ENCODE measurements around the gene THAP3.
A peak's percentile ranks its signal among the peaks of the same experiment; 100 is the strongest.

Gene THAP3

GRCh38 chr1:6601923-6602668 lies 22.6 kb upstream of the THAP3 start:
- DNase-seq (ENCODE audit: extremely low read depth, low read depth) = no peak
- H3K4me3 ChIP-seq (replicated peaks; ENCODE audit: low read depth, low read length) = peak overlapping the region; percentile 100
- TF ChIP-seq CTCF (IDR thresholded peaks at IDR 0.05; ENCODE audit: low read depth, low read length, missing control alignments) = no peak

- peak; percentile 26 for DNase-seq (ENCODE audit: extremely low read depth, low read depth)
- TF ChIP-seq CTCF (IDR thresholded peaks at IDR 0.05; ENCODE audit: low read depth, low read length, missing control alignments) = no peak
- H3K4me3 ChIP-seq (replicated peaks; ENCODE audit: low read depth, low read length) = peak within 1 kb of the TSS; percentile 100
These were observed 21.9 kb upstream of the THAP3 start, which contains the start of gene KLHL21 for GRCh38 chr1:6602669-6603237. Gene KLHL21 (minus strand): TSS chr1:6602869. CDS start chr1:6602817, 52 bp downstream.

- TF ChIP-seq CTCF (IDR thresholded peaks at IDR 0.05; ENCODE audit: low read depth, low read length, missing control alignments) = no peak
- DNase-seq (ENCODE audit: extremely low read depth, low read depth) = peak; percentile 57
- peak overlapping the region; percentile 100 for H3K4me3 ChIP-seq (replicated peaks; ENCODE audit: low read depth, low read length)
These were observed 21.3 kb upstream of the THAP3 start for GRCh38 chr1:6603238-6603914.

- peak; percentile 55 for DNase-seq (ENCODE audit: extremely low read depth, low read depth)
- TF ChIP-seq CTCF (IDR thresholded peaks at IDR 0.05; ENCODE audit: low read depth, low read length, missing control alignments) = no peak
- H3K4me3 ChIP-seq (replicated peaks; ENCODE audit: low read depth, low read length) = peak overlapping the region; percentile 100
These were observed 20.6 kb upstream of the THAP3 start for GRCh38 chr1:6603915-6604558.

- DNase-seq (ENCODE audit: extremely low read depth, low read depth) = no peak
- peak overlapping the region; percentile 71 for H3K4me3 ChIP-seq (replicated peaks; ENCODE audit: low read depth, low read length)
- TF ChIP-seq CTCF (IDR thresholded peaks at IDR 0.05; ENCODE audit: low read depth, low read length, missing control alignments) = no peak
These were observed 11.9 kb upstream of the THAP3 start for GRCh38 chr1:6612641-6613360.

GRCh38 chr1:6613361-6614018 lies 11.2 kb upstream of the THAP3 start, which contains the start of gene PHF13:
Gene PHF13 (plus strand): TSS chr1:6613731. CDS start chr1:6614067, 336 bp downstream.
- no peak for TF ChIP-seq CTCF (IDR thresholded peaks at IDR 0.05; ENCODE audit: low read depth, low read length, missing control alignments)
- DNase-seq (ENCODE audit: extremely low read depth, low read depth) = peak; percentile 94
- H3K4me3 ChIP-seq (replicated peaks; ENCODE audit: low read depth, low read length) = peak within 1 kb of the TSS; percentile 71

Measured in HFF-Myc (cell line).